ENCODE results near the gene NAV1.
"Not testable (repeated sequence)": the region's sequence is repeated elsewhere in the genome, so short reads cannot be mapped to it uniquely, and the experiment has no call there.

NAV1 gene

GRCh38 chr1:201575912-201576311 lies 37.0 kb downstream of the NAV1 start:
- Mint-ChIP-seq H3K4me1 (peaks cover 10% of the 10 kb centered on the region), H3K27ac (no peak overlapping the region), H3K27me3 (peaks cover 3% of the 10 kb centered on the region), H3K4me3 (no peak overlapping the region), H3K36me3 (peaks cover 8% of the 10 kb centered on the region), H3K9me3 (peaks cover 8% of the 10 kb centered on the region)

- peaks cover 3% of the 10 kb centered on the region for H3K27me3 Mint-ChIP-seq
- H3K27ac Mint-ChIP-seq: no peak overlapping the region
- peaks cover 8% of the 10 kb centered on the region for H3K36me3 Mint-ChIP-seq
- peaks cover 10% of the 10 kb centered on the region for H3K4me1 Mint-ChIP-seq
- peaks cover 8% of the 10 kb centered on the region for H3K9me3 Mint-ChIP-seq
- H3K4me3 Mint-ChIP-seq: no peak overlapping the region
These were observed 38.0 kb downstream of the NAV1 start for GRCh38 chr1:201576914-201577313.

GRCh38 chr1:201578008-201578888 lies 39.3 kb downstream of the NAV1 start:
- Mint-ChIP-seq H3K9me3 (peaks cover 8% of the 10 kb centered on the region), H3K27ac (no peak overlapping the region), H3K27me3 (peaks cover 3% of the 10 kb centered on the region), H3K36me3 (peaks cover 8% of the 10 kb centered on the region), H3K4me1 (peaks cover 4% of the 10 kb centered on the region), H3K4me3 (no peak overlapping the region)

- not testable (repeated sequence) for H3K9me3 Mint-ChIP-seq, H3K27ac Mint-ChIP-seq, H3K36me3 Mint-ChIP-seq, H3K4me3 Mint-ChIP-seq, H3K4me1 Mint-ChIP-seq, H3K27me3 Mint-ChIP-seq
These were observed 42.4 kb downstream of the NAV1 start for GRCh38 chr1:201581371-201581770.

- Mint-ChIP-seq H3K9me3 (peaks cover 5% of the 10 kb centered on the region), H3K27ac (no peak overlapping the region), H3K27me3 (no peaks in the 10 kb centered on the region), H3K4me3 (no peak overlapping the region), H3K4me1 (no peaks in the 10 kb centered on the region), H3K36me3 (peaks cover 4% of the 10 kb centered on the region)
These were observed 43.9 kb downstream of the NAV1 start for GRCh38 chr1:201582705-201583442.

- H3K27ac Mint-ChIP-seq: no peak overlapping the region
- no peaks in the 10 kb centered on the region for H3K4me1 Mint-ChIP-seq
- no peaks in the 10 kb centered on the region for H3K9me3 Mint-ChIP-seq
- no peak overlapping the region for H3K4me3 Mint-ChIP-seq
- no peaks in the 10 kb centered on the region for H3K27me3 Mint-ChIP-seq
- H3K36me3 Mint-ChIP-seq: no peaks in the 10 kb centered on the region
These were observed 44.7 kb downstream of the NAV1 start for GRCh38 chr1:201583663-201584062.

GRCh38 chr1:201584471-201585092 lies 45.7 kb downstream of the NAV1 start:
- no peak overlapping the region for H3K4me3 Mint-ChIP-seq
- H3K4me1 Mint-ChIP-seq: no peaks in the 10 kb centered on the region
- H3K36me3 Mint-ChIP-seq: no peaks in the 10 kb centered on the region
- no peaks in the 10 kb centered on the region for H3K9me3 Mint-ChIP-seq
- no peak overlapping the region for H3K27ac Mint-ChIP-seq
- H3K27me3 Mint-ChIP-seq: no peaks in the 10 kb centered on the region

- H3K36me3 Mint-ChIP-seq: no peaks in the 10 kb centered on the region
These were observed 46.2 kb downstream of the NAV1 start for GRCh38 chr1:201585093-201585483.

GRCh38 chr1:201585901-201586300 lies 47.0 kb downstream of the NAV1 start:
- Mint-ChIP-seq H3K4me1 (no peaks in the 10 kb centered on the region), H3K36me3 (no peaks in the 10 kb centered on the region), H3K27me3 (no peaks in the 10 kb centered on the region), H3K9me3 (no peaks in the 10 kb centered on the region), H3K27ac (no peak overlapping the region), H3K4me3 (no peak overlapping the region)

More at GRCh38 chr1:201585093-201585483, 46.2 kb downstream of the NAV1 start:
- Mint-ChIP-seq H3K27ac (no peak overlapping the region), H3K4me3 (no peak overlapping the region), H3K27me3 (no peaks in the 10 kb centered on the region), H3K4me1 (no peaks in the 10 kb centered on the region), H3K9me3 (no peaks in the 10 kb centered on the region)

GRCh38 chr1:201586806-201587205 lies 47.9 kb downstream of the NAV1 start:
- Mint-ChIP-seq H3K36me3 (no peaks in the 10 kb centered on the region), H3K9me3 (no peaks in the 10 kb centered on the region), H3K4me3 (no peak overlapping the region), H3K27ac (no peak overlapping the region), H3K27me3 (no peaks in the 10 kb centered on the region), H3K4me1 (no peaks in the 10 kb centered on the region)

- Mint-ChIP-seq H3K36me3 (no peaks in the 10 kb centered on the region), H3K4me3 (no peak overlapping the region), H3K27ac (no peak overlapping the region), H3K27me3 (no peaks in the 10 kb centered on the region), H3K4me1 (no peaks in the 10 kb centered on the region), H3K9me3 (no peaks in the 10 kb centered on the region)
These were observed 48.8 kb downstream of the NAV1 start for GRCh38 chr1:201587729-201588128.

Data from activated naive CD4-positive, alpha-beta T cell treated with anti-CD3 and anti-CD28 coated beads, Interleukin-2, amount 50 U/mL, for 24 hours (primary cell).